ENCODE data around the gene IFNA7. TPM values are rescaled to one million over a fixed set of nuclear protein-coding genes. Genes with fewer than 3 reads are reported as not detected.
"Not testable (repeated sequence)": the region's sequence is repeated elsewhere in the genome, so short reads cannot be mapped to it uniquely, and the experiment has no call there.

The IFNA7 gene
- total RNA-seq, 1 donor from 2014 or later = not detected

- peak; percentile 1 to 9 for DNase-seq (ENCODE audit: low read depth in 2 of 2)
Observed at GRCh38 chr9:21182810-21183736, 18.9 kb downstream of the IFNA7 start.

GRCh38 chr9:21174671-21175070 lies 27.3 kb downstream of the IFNA7 start:
- DNase-seq (ENCODE audit: low read depth in 2 of 2) = no peak

- DNase-seq (ENCODE audit: low read depth in 2 of 2) = no peak
Observed at GRCh38 chr9:21172156-21172555, 29.8 kb downstream of the IFNA7 start.

GRCh38 chr9:21171351-21171750 lies 30.7 kb downstream of the IFNA7 start:
- no peak for DNase-seq (ENCODE audit: low read depth in 2 of 2)

GRCh38 chr9:21166560-21166959 lies 35.4 kb downstream of the IFNA7 start, which contains the start of gene IFNA21:
Gene IFNA21, minus strand, starts transcription at chr9:21166660. Its CDS starts 48 bp downstream, at chr9:21166612.
- not testable (repeated sequence) for DNase-seq (ENCODE audit: low read depth in 2 of 2)

GRCh38 chr9:21165516-21165915 lies 36.5 kb downstream of the IFNA7 start:
- DNase-seq (ENCODE audit: low read depth in 2 of 2) = no peak

GRCh38 chr9:21160178-21160577 lies 41.8 kb downstream of the IFNA7 start:
- DNase-seq (ENCODE audit: low read depth in 2 of 2) = peak in 1 of 2 donors; percentile 67

- peak in 1 of 2 donors; percentile 16 for DNase-seq (ENCODE audit: low read depth in 2 of 2)
Observed at GRCh38 chr9:21155501-21155900, 46.5 kb downstream of the IFNA7 start.

GRCh38 chr9:21154018-21154608 lies 47.9 kb downstream of the IFNA7 start:
- DNase-seq (ENCODE audit: low read depth in 2 of 2) = peak; percentile 27 to 57

- peak; percentile 11 to 22 for DNase-seq (ENCODE audit: low read depth in 2 of 2)
Observed at GRCh38 chr9:21153336-21154017, 48.5 kb downstream of the IFNA7 start.

Other genes starting within 250 kb of the IFNA7 start
- gene HACD4, start 170.6 kb downstream of the IFNA7 start, total RNA-seq = under 0.01 and 0.65 TPM in 2 replicates
- gene IFNB1, start 124.3 kb downstream of the IFNA7 start, total RNA-seq = not detected in 2 replicates
- not detected in 2 replicates for gene IFNW1, start 60.4 kb downstream of the IFNA7 start, total RNA-seq
- not detected in 2 replicates for gene IFNA21, start 35.5 kb downstream of the IFNA7 start, total RNA-seq
- gene IFNA4, start 14.6 kb downstream of the IFNA7 start, total RNA-seq = not detected in 2 replicates
- not detected in 2 replicates for gene IFNA10, start 4.9 kb upstream of the IFNA7 start, total RNA-seq
- not detected in 2 replicates for gene IFNA16, start 15.1 kb upstream of the IFNA7 start, total RNA-seq
- gene IFNA17, start 26.0 kb upstream of the IFNA7 start, total RNA-seq = not detected in 2 replicates
- gene IFNA14, start 37.8 kb upstream of the IFNA7 start, total RNA-seq = not detected in 2 replicates
- not detected in 2 replicates for gene IFNA5, start 103.1 kb upstream of the IFNA7 start, total RNA-seq
- gene KLHL9, start 133.2 kb upstream of the IFNA7 start, total RNA-seq = 23.5 and 33.7 TPM in 2 replicates
- not detected in 2 replicates for gene IFNA6, start 148.7 kb upstream of the IFNA7 start, total RNA-seq
- not detected in 2 replicates for gene IFNA13, start 165.9 kb upstream of the IFNA7 start, total RNA-seq
- gene IFNA2, start 183.2 kb upstream of the IFNA7 start, total RNA-seq = not detected in 2 replicates
- not detected in 2 replicates for gene IFNA8, start 206.9 kb upstream of the IFNA7 start, total RNA-seq
- not detected in 2 replicates for gene IFNA1, start 238.2 kb upstream of the IFNA7 start, total RNA-seq

Measured in lung microvascular endothelial cell (primary cell).